ENCODE results near the gene CTPS2. TPM values are rescaled to one million over a fixed set of nuclear protein-coding genes. Genes with fewer than 3 reads are reported as not detected.
A peak's percentile ranks its signal among the peaks of the same experiment; 100 is the strongest.

The CTPS2 gene
- total and polyA plus RNA-seq, 10 donors: 5.3 to 11.7 (median 9.5) TPM

GRCh38 chrX:16666541-16666940 lies 45.9 kb downstream of the CTPS2 start:
- Histone ChIP-seq H3K27ac (no peak overlapping the region), H3K4me3 (no peak overlapping the region), H3K4me1 (no peaks in the 10 kb centered on the region), H3K27me3 (replicated peaks in 1 of 7) (peaks cover 0 to 7% (median 0%) of the 10 kb centered on the region in 7 donors), H3K9me3 (no peaks in the 10 kb centered on the region), H3K36me3 (peaks cover 0 to 40% (median 0%) of the 10 kb centered on the region in 6 donors)
- WGBS, 5 donors: 75 to 100% (median 94%) methylated on average over 4 of the region's 4 CpGs
- DNase-seq: no peak
- no peak for TF ChIP-seq POLR2AphosphoS5 (IDR thresholded peaks at IDR 0.05)
- TF ChIP-seq CTCF (IDR thresholded peaks at IDR 0.05 in 8 of 11, conservative IDR thresholded peaks at IDR 0.05 in 3 of 11): no peak
- TF ChIP-seq POLR2A (IDR thresholded peaks at IDR 0.05): no peak
- intact Hi-C loops (cut with DNase I; ENCODE audit: low total_unique reads): no loop called here

DNA sequence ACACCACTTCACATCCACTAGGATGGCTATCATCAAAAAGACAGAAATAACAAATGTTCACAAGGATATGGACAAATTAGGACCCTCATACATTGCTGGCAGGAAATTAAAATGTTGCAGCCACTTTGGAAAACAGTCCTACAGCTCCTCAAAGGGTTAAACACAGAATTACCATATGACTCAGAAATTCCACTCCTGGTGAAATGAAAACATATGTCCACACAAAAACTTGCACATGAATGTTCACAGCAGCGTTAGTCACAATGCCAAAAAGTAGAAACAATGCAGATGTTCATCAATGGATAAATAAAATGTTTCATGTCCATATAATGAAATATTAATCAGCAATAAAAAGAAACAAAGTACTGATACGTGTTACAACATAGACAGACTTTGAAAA lies 47.4 kb downstream of the CTPS2 start:
- Histone ChIP-seq H3K9me3 (no peaks in the 10 kb centered on the region), H3K27ac (no peak overlapping the region), H3K27me3 (replicated peaks in 1 of 7) (peaks cover 0 to 7% (median 0%) of the 10 kb centered on the region in 7 donors), H3K4me3 (no peak overlapping the region), H3K36me3 (peaks cover 0 to 39% (median 0%) of the 10 kb centered on the region in 6 donors), H3K4me1 (no peaks in the 10 kb centered on the region)
- no peak for DNase-seq
- intact Hi-C loops (cut with DNase I; ENCODE audit: low total_unique reads): no loop called here
- no peak for TF ChIP-seq POLR2AphosphoS5 (IDR thresholded peaks at IDR 0.05)
- TF ChIP-seq CTCF (IDR thresholded peaks at IDR 0.05 in 8 of 11, conservative IDR thresholded peaks at IDR 0.05 in 3 of 11): no peak
- TF ChIP-seq POLR2A (IDR thresholded peaks at IDR 0.05): no peak
- 67 to 94% (median 82%) methylated on average over 2 of the region's 2 CpGs for WGBS, 5 donors

DNA sequence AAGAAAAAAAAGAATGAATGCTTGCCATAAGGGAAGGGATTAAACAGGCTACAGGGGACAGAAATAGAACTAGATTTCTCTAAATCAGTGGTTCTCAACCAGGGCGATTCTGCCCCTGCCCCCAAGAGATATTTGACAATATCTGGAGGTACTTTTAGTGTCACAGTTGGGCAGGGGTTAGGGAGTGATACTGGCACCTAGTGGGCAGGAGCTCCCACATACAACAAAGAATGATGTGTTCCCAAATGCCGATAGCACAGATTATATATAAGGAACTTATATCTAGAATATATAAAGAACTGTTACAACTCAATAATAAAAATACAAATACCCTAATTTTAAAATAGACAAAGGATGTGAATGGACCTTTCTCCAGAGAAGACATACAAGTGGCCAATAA lies 47.8 kb downstream of the CTPS2 start:
- peaks cover 0 to 35% (median 0%) of the 10 kb centered on the region in 6 donors for H3K36me3 ChIP-seq
- no peak for TF ChIP-seq POLR2A (IDR thresholded peaks at IDR 0.05)
- no peak for TF ChIP-seq POLR2AphosphoS5 (IDR thresholded peaks at IDR 0.05)
- no peak for TF ChIP-seq CTCF (IDR thresholded peaks at IDR 0.05 in 8 of 11, conservative IDR thresholded peaks at IDR 0.05 in 3 of 11)
- H3K9me3 ChIP-seq: no peaks in the 10 kb centered on the region
- 78 to 92% (median 88%) methylated on average over 2 of the region's 2 CpGs for WGBS, 5 donors
- intact Hi-C loops (cut with DNase I; ENCODE audit: low total_unique reads): no loop called here
- H3K27ac ChIP-seq: no peak overlapping the region
- H3K4me1 ChIP-seq: no peaks in the 10 kb centered on the region
- H3K4me3 ChIP-seq: no peak overlapping the region
- peaks cover 0 to 7% (median 0%) of the 10 kb centered on the region in 7 donors for H3K27me3 ChIP-seq (replicated peaks in 1 of 7)
- DNase-seq: no peak

DNA sequence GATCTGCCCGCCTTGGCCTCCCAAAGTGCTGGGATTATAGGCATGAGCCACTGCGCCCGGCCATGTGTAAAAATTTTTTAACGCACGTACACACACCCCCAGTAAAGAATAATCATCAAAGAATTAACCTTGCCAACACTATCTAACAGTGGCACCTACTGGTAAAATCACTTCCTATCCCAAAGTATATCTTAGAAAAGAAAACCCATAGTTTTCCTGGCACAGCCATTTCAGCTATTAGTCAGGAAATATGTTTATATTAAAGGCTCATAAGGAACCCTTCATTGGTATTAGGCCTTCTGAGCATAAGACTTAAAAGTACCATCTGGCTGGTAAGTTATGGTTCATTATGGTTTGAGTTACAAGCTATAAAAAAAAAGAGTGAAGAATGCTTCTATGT lies 48.4 kb downstream of the CTPS2 start:
- DNase-seq: no peak
- H3K27ac ChIP-seq: no peak overlapping the region
- no peaks in the 10 kb centered on the region for H3K4me1 ChIP-seq
- H3K9me3 ChIP-seq: no peaks in the 10 kb centered on the region
- peaks cover 0 to 7% (median 0%) of the 10 kb centered on the region in 7 donors for H3K27me3 ChIP-seq (replicated peaks in 1 of 7)
- peaks cover 0 to 29% (median 0%) of the 10 kb centered on the region in 6 donors for H3K36me3 ChIP-seq
- 79 to 98% (median 85%) methylated on average over 5 of the region's 5 CpGs for WGBS, 5 donors
- intact Hi-C loops (cut with DNase I; ENCODE audit: low total_unique reads): no loop called here
- no peak overlapping the region for H3K4me3 ChIP-seq
- TF ChIP-seq CTCF (IDR thresholded peaks at IDR 0.05 in 8 of 11, conservative IDR thresholded peaks at IDR 0.05 in 3 of 11) (peak in 1 of 11 experiments; percentile 6), POLR2A (IDR thresholded peaks at IDR 0.05) (no peak), POLR2AphosphoS5 (IDR thresholded peaks at IDR 0.05) (no peak)

Measured in spleen (tissue), 11 donors.